ENCODE measurements around the gene SEMA3D. TPM values are rescaled to one million over a fixed set of nuclear protein-coding genes. Genes with fewer than 3 reads are reported as not detected.

The SEMA3D gene
- total RNA-seq, 1 donor from 2014 or later: 13.6 TPM

DNA sequence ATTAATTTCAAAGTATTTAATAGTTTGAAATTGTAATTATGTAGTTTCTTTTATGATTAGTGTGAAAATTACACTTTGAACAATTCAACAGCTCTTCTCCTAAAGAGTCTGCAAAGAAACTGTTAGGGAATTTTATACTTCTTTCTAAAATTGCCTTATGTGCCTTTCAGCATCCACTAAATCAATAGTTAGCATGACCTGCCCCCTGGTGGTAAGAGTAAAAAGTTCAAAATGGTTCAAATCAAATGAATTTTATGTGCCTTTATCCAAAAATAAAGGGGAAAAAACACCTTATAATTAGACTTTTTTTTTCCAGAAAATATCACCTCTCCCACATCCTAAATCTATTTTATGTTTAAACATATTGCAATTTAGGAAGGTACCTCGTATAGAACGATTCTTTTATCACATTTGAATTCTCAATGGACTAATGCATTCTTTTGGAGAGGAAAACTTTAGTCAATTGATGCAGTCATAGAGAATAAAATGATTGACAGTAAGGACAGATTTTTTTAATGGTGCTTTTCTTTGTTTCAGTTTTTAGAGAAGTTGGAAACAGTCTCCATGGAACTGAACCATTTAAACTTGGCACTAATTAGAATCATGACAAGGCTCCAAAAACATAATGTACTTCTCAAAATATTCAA is 163.7 kb downstream of the SEMA3D start:
- Histone ChIP-seq H3K27ac (no peak overlapping the region), H3K9me3 (no peaks in the 10 kb centered on the region), H3K4me3 (no peak overlapping the region), H3K4me1 (no peaks in the 10 kb centered on the region), H3K27me3 (no peaks in the 10 kb centered on the region), H3K36me3 (no peaks in the 10 kb centered on the region)
- TF ChIP-seq, protein P1, sequence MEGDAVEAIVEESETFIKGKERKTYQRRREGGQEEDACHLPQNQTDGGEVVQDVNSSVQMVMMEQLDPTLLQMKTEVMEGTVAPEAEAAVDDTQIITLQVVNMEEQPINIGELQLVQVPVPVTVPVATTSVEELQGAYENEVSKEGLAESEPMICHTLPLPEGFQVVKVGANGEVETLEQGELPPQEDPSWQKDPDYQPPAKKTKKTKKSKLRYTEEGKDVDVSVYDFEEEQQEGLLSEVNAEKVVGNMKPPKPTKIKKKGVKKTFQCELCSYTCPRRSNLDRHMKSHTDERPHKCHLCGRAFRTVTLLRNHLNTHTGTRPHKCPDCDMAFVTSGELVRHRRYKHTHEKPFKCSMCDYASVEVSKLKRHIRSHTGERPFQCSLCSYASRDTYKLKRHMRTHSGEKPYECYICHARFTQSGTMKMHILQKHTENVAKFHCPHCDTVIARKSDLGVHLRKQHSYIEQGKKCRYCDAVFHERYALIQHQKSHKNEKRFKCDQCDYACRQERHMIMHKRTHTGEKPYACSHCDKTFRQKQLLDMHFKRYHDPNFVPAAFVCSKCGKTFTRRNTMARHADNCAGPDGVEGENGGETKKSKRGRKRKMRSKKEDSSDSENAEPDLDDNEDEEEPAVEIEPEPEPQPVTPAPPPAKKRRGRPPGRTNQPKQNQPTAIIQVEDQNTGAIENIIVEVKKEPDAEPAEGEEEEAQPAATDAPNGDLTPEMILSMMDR (IDR thresholded peaks at IDR 0.05): peak; percentile 69
- intact Hi-C loops (cut with DNase I): loop anchor here (10.0 kb wide), 1 partner anchor 1048 kb away; no protein-coding TSS in a partner anchor
- ATAC-seq (no peak), DNase-seq (no peak)

DNA sequence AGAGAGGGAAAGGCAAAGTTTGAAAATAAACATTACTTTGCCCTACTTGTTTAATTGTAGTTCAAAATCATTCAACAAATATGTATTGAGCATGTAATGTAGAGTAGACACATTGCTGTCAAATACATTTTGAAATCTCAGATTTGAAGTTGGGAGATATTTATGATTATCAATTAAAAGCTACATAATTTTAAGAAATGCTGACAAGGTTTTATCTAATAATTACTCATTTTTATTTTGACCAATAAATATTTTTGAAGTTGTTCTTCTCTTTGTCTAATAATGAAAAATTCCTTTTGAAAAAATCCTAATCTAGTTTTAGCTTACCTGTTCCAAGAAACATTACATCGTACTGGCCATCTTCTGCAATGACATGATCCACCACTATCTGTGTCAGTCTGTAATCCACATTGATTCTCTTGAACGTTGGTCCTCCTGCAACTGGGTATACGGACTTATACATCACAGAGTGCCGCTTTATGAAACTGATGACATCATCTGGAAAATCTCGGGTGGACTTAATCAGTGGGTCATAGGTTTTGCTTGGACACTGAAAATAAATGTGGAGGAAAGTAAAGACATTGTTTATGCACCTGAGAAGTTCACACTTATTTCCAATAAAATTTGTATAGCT is 164.7 kb downstream of the SEMA3D start:
- H3K9me3 ChIP-seq: no peaks in the 10 kb centered on the region
- no peaks in the 10 kb centered on the region for H3K36me3 ChIP-seq
- intact Hi-C loops (cut with DNase I): loop anchor here (10.0 kb wide), 1 partner anchor 1047 kb away; no protein-coding TSS in a partner anchor
- no peak overlapping the region for H3K27ac ChIP-seq
- H3K4me1 ChIP-seq: no peaks in the 10 kb centered on the region
- no peak for DNase-seq
- no peaks in the 10 kb centered on the region for H3K27me3 ChIP-seq
- no peak overlapping the region for H3K4me3 ChIP-seq
- no peak for ATAC-seq
- TF ChIP-seq, protein P1 (IDR thresholded peaks at IDR 0.05): no peak

DNA sequence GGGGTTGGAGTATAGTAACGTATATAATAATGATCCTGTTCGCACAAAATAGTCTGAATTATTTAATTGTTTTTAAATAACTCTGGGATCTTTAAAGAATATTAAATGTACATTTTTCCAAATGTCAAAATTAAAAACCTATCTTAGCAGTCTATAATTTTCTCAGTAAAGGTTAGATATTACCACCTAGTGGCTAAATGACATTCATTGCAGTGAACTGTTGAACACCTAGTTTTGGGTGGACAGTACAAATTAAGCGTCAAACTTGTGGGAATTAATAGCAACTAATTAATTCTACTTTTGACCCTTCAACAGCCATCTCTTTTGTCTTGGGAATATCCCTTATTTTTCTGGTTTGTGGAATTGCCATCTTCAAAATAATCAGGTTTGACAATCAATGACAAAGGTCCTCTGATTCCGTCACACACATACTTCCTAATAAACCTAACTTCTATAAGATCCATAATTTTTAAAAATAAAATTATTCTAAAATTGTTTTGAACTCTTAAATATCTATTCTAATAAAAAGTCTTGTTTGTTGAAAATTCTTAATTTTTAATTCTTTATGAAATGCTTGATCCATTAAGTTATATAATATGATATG is 165.7 kb downstream of the SEMA3D start:
- Histone ChIP-seq H3K4me3 (no peak overlapping the region), H3K9me3 (no peaks in the 10 kb centered on the region), H3K27me3 (no peaks in the 10 kb centered on the region), H3K4me1 (no peaks in the 10 kb centered on the region), H3K27ac (no peak overlapping the region), H3K36me3 (no peaks in the 10 kb centered on the region)
- TF ChIP-seq, protein P1 (IDR thresholded peaks at IDR 0.05): peak; percentile 36
- ATAC-seq (no peak), DNase-seq (no peak)
- intact Hi-C loops (cut with DNase I): loop anchor here (10.0 kb wide), 1 partner anchor 1046 kb away; no protein-coding TSS in a partner anchor

DNA sequence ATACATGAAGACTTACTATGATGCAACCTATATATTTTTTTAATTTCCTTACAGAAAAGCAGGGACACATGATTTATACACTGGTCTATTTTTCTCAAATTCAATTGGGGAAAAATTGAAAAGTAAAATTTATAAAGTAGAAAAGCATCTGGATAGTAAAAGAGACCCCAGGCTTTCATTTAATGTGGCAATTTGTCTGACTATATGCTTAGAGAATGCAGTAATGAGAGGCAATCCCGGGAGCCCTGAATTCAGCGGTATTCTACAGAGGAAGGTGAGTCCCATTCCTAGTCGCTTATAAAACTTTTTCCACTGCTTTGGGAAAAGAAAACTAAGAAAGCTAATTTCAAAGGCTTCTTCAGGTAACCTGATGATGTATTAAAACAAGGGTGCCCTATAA is 167.1 kb downstream of the SEMA3D start:
- no peaks in the 10 kb centered on the region for H3K36me3 ChIP-seq
- H3K4me3 ChIP-seq: no peak overlapping the region
- TF ChIP-seq, protein P1 (IDR thresholded peaks at IDR 0.05): no peak
- H3K4me1 ChIP-seq: no peaks in the 10 kb centered on the region
- H3K27me3 ChIP-seq: no peaks in the 10 kb centered on the region
- no peaks in the 10 kb centered on the region for H3K9me3 ChIP-seq
- H3K27ac ChIP-seq: no peak overlapping the region
- intact Hi-C loops (cut with DNase I): loop anchor here (10.0 kb wide), 1 partner anchor 1045 kb away; no protein-coding TSS in a partner anchor
- no peak for DNase-seq
- no peak for ATAC-seq

DNA sequence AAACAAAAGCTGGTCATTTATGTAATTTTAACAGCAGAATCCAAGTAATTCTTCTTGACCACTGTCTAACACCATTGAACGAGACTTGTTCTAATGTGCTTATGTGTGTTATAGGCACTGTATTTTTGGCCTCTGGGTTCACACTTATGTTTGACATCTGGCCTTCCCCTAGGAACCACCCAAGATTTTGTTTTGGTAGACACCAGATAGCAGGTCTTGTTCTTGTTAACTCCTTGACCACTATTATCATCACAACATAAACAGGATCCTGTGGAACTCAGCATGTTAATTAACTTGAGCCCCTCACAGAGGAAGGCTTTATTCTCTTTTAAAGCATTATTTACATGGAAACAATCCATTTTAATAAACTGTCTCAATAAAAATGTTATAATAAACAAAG is 167.7 kb downstream of the SEMA3D start:
- intact Hi-C loops (cut with DNase I): no loop called here
- DNase-seq: no peak
- Histone ChIP-seq H3K36me3 (no peaks in the 10 kb centered on the region), H3K27me3 (no peaks in the 10 kb centered on the region), H3K9me3 (no peaks in the 10 kb centered on the region), H3K4me1 (no peaks in the 10 kb centered on the region), H3K27ac (no peak overlapping the region), H3K4me3 (no peak overlapping the region)
- TF ChIP-seq, protein P1 (IDR thresholded peaks at IDR 0.05): no peak
- no peak for ATAC-seq
